IPS-18a (cell line): ENCODE results near the gene CDK5RAP2.

Experiments
- H3K27ac ChIP-seq: one replicate; pipeline ENCODE4 v1.5.1; 2013; ENCODE audit warnings: low read length
- H3K27me3 ChIP-seq: one replicate; pipeline ENCODE4 v1.6.1; 2013; ENCODE audit warnings: mild to moderate bottlenecking, low read length; ENCODE audit not compliant: control insufficient read depth, insufficient read depth
- H3K36me3 ChIP-seq: one replicate; pipeline ENCODE4 v1.6.1; 2013; ENCODE audit warnings: low read depth, low read length; ENCODE audit not compliant: control insufficient read depth
- H3K4me1 ChIP-seq: one replicate; pipeline ENCODE4 v1.6.1; 2013; ENCODE audit warnings: low read depth, low read length; ENCODE audit not compliant: control insufficient read depth
- H3K4me3 ChIP-seq: one replicate; pipeline ENCODE4 v1.5.1; 2013; ENCODE audit warnings: low read length
- H3K9ac ChIP-seq: one replicate; pipeline ENCODE4 v1.6.1; 2013; ENCODE audit warnings: mild to moderate bottlenecking, low read length, moderate library complexity
- H3K9me3 ChIP-seq: one replicate; pipeline ENCODE4 v1.6.1; 2013; ENCODE audit warnings: low read depth, low read length; ENCODE audit not compliant: control insufficient read depth

The CDK5RAP2 gene

GRCh38 chr9:120440791-120441190 is 139.2 kb downstream of the CDK5RAP2 start:
- peaks cover 56% of the 10 kb centered on the region for H3K36me3 ChIP-seq
- no peak overlapping the region for H3K9ac ChIP-seq
- no peak overlapping the region for H3K4me3 ChIP-seq
- H3K4me1 ChIP-seq: no peaks in the 10 kb centered on the region
- no peaks in the 10 kb centered on the region for H3K27me3 ChIP-seq
- H3K27ac ChIP-seq: no peak overlapping the region
- H3K9me3 ChIP-seq: no peaks in the 10 kb centered on the region

GRCh38 chr9:120439926-120440325 is 140.0 kb downstream of the CDK5RAP2 start:
- H3K9me3 ChIP-seq: no peaks in the 10 kb centered on the region
- H3K36me3 ChIP-seq: peaks cover 55% of the 10 kb centered on the region
- H3K27me3 ChIP-seq: no peaks in the 10 kb centered on the region
- no peak overlapping the region for H3K9ac ChIP-seq
- no peak overlapping the region for H3K4me3 ChIP-seq
- H3K27ac ChIP-seq: no peak overlapping the region
- no peaks in the 10 kb centered on the region for H3K4me1 ChIP-seq

- no peak overlapping the region for H3K27ac ChIP-seq
- H3K36me3 ChIP-seq: peaks cover 50% of the 10 kb centered on the region
These were observed 141.0 kb downstream of the CDK5RAP2 start for GRCh38 chr9:120438836-120439546.

GRCh38 chr9:120438111-120438510 is 141.9 kb downstream of the CDK5RAP2 start:
- H3K36me3 ChIP-seq: peaks cover 42% of the 10 kb centered on the region
- H3K27me3 ChIP-seq: no peaks in the 10 kb centered on the region
- no peak overlapping the region for H3K27ac ChIP-seq
- no peaks in the 10 kb centered on the region for H3K9me3 ChIP-seq
- no peak overlapping the region for H3K4me3 ChIP-seq
- H3K9ac ChIP-seq: no peak overlapping the region
- no peaks in the 10 kb centered on the region for H3K4me1 ChIP-seq

More at GRCh38 chr9:120438836-120439546, 141.0 kb downstream of the CDK5RAP2 start:
- H3K4me1 ChIP-seq: no peaks in the 10 kb centered on the region
- no peak overlapping the region for H3K9ac ChIP-seq
- no peaks in the 10 kb centered on the region for H3K27me3 ChIP-seq
- no peak overlapping the region for H3K4me3 ChIP-seq
- no peaks in the 10 kb centered on the region for H3K9me3 ChIP-seq

GRCh38 chr9:120436983-120437475 is 142.9 kb downstream of the CDK5RAP2 start:
- Histone ChIP-seq H3K4me3 (no peak overlapping the region), H3K9me3 (no peaks in the 10 kb centered on the region), H3K36me3 (peaks cover 32% of the 10 kb centered on the region), H3K27ac (no peak overlapping the region), H3K9ac (no peak overlapping the region), H3K27me3 (no peaks in the 10 kb centered on the region), H3K4me1 (no peaks in the 10 kb centered on the region)

GRCh38 chr9:120436446-120436845 is 143.5 kb downstream of the CDK5RAP2 start:
- Histone ChIP-seq H3K9me3 (no peaks in the 10 kb centered on the region), H3K27ac (no peak overlapping the region), H3K36me3 (peaks cover 34% of the 10 kb centered on the region), H3K9ac (no peak overlapping the region), H3K4me3 (no peak overlapping the region), H3K4me1 (no peaks in the 10 kb centered on the region), H3K27me3 (no peaks in the 10 kb centered on the region)

- Histone ChIP-seq H3K4me1 (no peaks in the 10 kb centered on the region), H3K9ac (no peak overlapping the region), H3K36me3 (peaks cover 37% of the 10 kb centered on the region), H3K4me3 (no peak overlapping the region), H3K27ac (no peak overlapping the region), H3K9me3 (no peaks in the 10 kb centered on the region), H3K27me3 (no peaks in the 10 kb centered on the region)
These were observed 144.9 kb downstream of the CDK5RAP2 start for GRCh38 chr9:120435091-120435490.

- Histone ChIP-seq H3K27me3 (no peaks in the 10 kb centered on the region), H3K9me3 (no peaks in the 10 kb centered on the region), H3K4me1 (no peaks in the 10 kb centered on the region), H3K27ac (no peak overlapping the region), H3K4me3 (no peak overlapping the region), H3K9ac (no peak overlapping the region), H3K36me3 (peaks cover 33% of the 10 kb centered on the region)
These were observed 145.4 kb downstream of the CDK5RAP2 start for GRCh38 chr9:120434532-120434931.

GRCh38 chr9:120433701-120434100 is 146.3 kb downstream of the CDK5RAP2 start:
- Histone ChIP-seq H3K9ac (no peak overlapping the region), H3K36me3 (peaks cover 27% of the 10 kb centered on the region), H3K27ac (no peak overlapping the region), H3K27me3 (no peaks in the 10 kb centered on the region), H3K4me1 (no peaks in the 10 kb centered on the region), H3K9me3 (no peaks in the 10 kb centered on the region), H3K4me3 (no peak overlapping the region)

- no peaks in the 10 kb centered on the region for H3K9me3 ChIP-seq
- no peak overlapping the region for H3K9ac ChIP-seq
- H3K4me1 ChIP-seq: no peaks in the 10 kb centered on the region
- no peak overlapping the region for H3K4me3 ChIP-seq
- H3K36me3 ChIP-seq: peaks cover 16% of the 10 kb centered on the region
- H3K27ac ChIP-seq: no peak overlapping the region
- no peaks in the 10 kb centered on the region for H3K27me3 ChIP-seq
These were observed 147.4 kb downstream of the CDK5RAP2 start for GRCh38 chr9:120432600-120432999.

- Histone ChIP-seq H3K27ac (no peak overlapping the region), H3K36me3 (peaks cover 8% of the 10 kb centered on the region)
These were observed 148.7 kb downstream of the CDK5RAP2 start for GRCh38 chr9:120431268-120431667.

GRCh38 chr9:120424248-120424647 is 155.7 kb downstream of the CDK5RAP2 start:
- Histone ChIP-seq H3K4me1 (peaks cover 3% of the 10 kb centered on the region), H3K4me3 (no peak overlapping the region), H3K27ac (no peak overlapping the region), H3K9me3 (no peaks in the 10 kb centered on the region), H3K9ac (no peak overlapping the region), H3K27me3 (no peaks in the 10 kb centered on the region), H3K36me3 (peaks cover 9% of the 10 kb centered on the region)

More at GRCh38 chr9:120431268-120431667, 148.7 kb downstream of the CDK5RAP2 start:
- peaks cover 3% of the 10 kb centered on the region for H3K4me1 ChIP-seq
- no peak overlapping the region for H3K4me3 ChIP-seq
- H3K27me3 ChIP-seq: no peaks in the 10 kb centered on the region
- no peaks in the 10 kb centered on the region for H3K9me3 ChIP-seq
- H3K9ac ChIP-seq: no peak overlapping the region
